Left ventricle myocardium inferior (tissue), 1 donor: Measurements from ENCODE around the gene RAP1B. TPM values are rescaled to one million over a fixed set of nuclear protein-coding genes. Genes with fewer than 3 reads are reported as not detected.

ENCODE experiments used
- DNase-seq: peaks from one replicate; pipeline ENCODE4 v3.0.0-alpha.2; 2020
- H3K27ac ChIP-seq: fragments of 200-600 bp; replicated peaks from 2 replicates; pipeline ENCODE4 v1.8.0; 2021
- H3K27me3 ChIP-seq: fragments of 200-600 bp; 2 replicates; pipeline ENCODE4 v1.8.0; 2021; ENCODE audit warnings: low read depth
- H3K36me3 ChIP-seq: fragments of 200-600 bp; 2 replicates; pipeline ENCODE4 v1.8.0; 2021
- H3K4me1 ChIP-seq: fragments of 200-600 bp; 2 replicates; pipeline ENCODE4 v1.8.0; 2021
- H3K4me3 ChIP-seq: fragments of 200-600 bp; 2 replicates; pipeline ENCODE4 v1.8.0; 2021; ENCODE audit warnings: mild to moderate bottlenecking, moderate library complexity
- H3K9me3 ChIP-seq: fragments of 200-600 bp; replicated peaks from 2 replicates; pipeline ENCODE4 v1.8.0; 2021
- intact Hi-C: fragments of 100-400 bp; cut with micrococcal nuclease; formaldehyde crosslinking; loops from one replicate; pipeline ENCODE4 v1.11.0; 2022
- total RNA-seq: library from RNA; stranded (reverse); fragmentation: NEBNext Ultra II Directional; extraction: Animal tissue kit (Norgen Biotek cat#: 25700); gene quantifications from one replicate; pipeline ENCODE4 v1.2.1, GENCODE V29; 2021
- TF ChIP-seq, protein P1 (sequence below): fragments of 200-600 bp; IDR thresholded peaks from 2 replicates; pipeline ENCODE4 v1.8.0; 2021; ENCODE audit warnings: antibody characterized with exemption, mild to moderate bottlenecking, borderline replicate concordance
- donor health status: DM: no; HTN: yes; CAD: no; lungs with severe emphysema.

The RAP1B gene
- total RNA-seq, 1 donor from 2014 or later = 41.5 TPM

DNA sequence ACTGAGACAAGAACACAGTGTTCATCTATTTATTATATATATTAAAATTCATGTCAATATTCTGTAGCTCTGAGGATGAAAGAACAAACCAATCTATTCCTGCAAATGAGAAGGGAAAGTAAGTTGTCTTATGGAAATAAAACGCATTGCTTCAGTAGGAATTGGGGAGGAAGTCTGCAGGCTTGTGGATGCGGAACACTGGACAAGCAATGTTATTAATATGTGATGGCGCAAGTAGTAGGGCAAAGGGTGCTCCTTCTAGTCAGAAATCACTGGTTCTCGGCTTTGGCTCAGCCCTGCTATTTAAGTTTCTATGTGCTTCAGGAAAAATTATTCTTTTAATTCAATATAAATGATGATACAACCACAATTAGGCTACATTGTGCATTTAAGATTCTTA, 28.8 kb upstream of the RAP1B start:
- no peaks in the 10 kb centered on the region for H3K36me3 ChIP-seq
- DNase-seq = no peak
- no peak overlapping the region for H3K4me3 ChIP-seq
- H3K27me3 ChIP-seq = no peaks in the 10 kb centered on the region
- H3K27ac ChIP-seq = no peak overlapping the region
- no peaks in the 10 kb centered on the region for H3K9me3 ChIP-seq
- TF ChIP-seq, protein P1, sequence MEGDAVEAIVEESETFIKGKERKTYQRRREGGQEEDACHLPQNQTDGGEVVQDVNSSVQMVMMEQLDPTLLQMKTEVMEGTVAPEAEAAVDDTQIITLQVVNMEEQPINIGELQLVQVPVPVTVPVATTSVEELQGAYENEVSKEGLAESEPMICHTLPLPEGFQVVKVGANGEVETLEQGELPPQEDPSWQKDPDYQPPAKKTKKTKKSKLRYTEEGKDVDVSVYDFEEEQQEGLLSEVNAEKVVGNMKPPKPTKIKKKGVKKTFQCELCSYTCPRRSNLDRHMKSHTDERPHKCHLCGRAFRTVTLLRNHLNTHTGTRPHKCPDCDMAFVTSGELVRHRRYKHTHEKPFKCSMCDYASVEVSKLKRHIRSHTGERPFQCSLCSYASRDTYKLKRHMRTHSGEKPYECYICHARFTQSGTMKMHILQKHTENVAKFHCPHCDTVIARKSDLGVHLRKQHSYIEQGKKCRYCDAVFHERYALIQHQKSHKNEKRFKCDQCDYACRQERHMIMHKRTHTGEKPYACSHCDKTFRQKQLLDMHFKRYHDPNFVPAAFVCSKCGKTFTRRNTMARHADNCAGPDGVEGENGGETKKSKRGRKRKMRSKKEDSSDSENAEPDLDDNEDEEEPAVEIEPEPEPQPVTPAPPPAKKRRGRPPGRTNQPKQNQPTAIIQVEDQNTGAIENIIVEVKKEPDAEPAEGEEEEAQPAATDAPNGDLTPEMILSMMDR = no peak
- intact Hi-C loops = no loop called here
- no peaks in the 10 kb centered on the region for H3K4me1 ChIP-seq

DNA sequence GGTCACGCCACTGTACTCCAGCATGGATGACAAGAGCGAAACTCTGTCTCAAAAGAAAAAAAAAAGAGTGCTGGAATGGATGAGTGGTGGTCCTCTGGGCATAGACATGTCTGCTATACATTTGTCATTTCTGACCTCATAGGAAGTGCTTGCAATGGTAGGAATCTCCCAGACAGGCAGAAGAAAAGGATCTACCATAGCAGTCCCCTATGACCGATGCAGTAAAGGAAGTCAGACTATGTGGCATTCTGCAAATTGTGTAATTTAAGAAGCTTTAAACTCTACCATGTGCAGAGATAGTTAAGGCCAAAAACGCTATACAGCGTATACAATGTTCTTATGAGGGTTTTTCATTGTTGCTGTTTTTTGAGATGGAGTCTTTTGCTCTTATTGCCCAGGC, 24.7 kb upstream of the RAP1B start:
- H3K4me3 ChIP-seq = no peak overlapping the region
- no peaks in the 10 kb centered on the region for H3K27me3 ChIP-seq
- peaks cover 27% of the 10 kb centered on the region for H3K9me3 ChIP-seq
- H3K36me3 ChIP-seq = no peaks in the 10 kb centered on the region
- intact Hi-C loops = no loop called here
- TF ChIP-seq, protein P1 = no peak
- no peak for DNase-seq
- H3K27ac ChIP-seq = no peak overlapping the region
- H3K4me1 ChIP-seq = no peaks in the 10 kb centered on the region

DNA sequence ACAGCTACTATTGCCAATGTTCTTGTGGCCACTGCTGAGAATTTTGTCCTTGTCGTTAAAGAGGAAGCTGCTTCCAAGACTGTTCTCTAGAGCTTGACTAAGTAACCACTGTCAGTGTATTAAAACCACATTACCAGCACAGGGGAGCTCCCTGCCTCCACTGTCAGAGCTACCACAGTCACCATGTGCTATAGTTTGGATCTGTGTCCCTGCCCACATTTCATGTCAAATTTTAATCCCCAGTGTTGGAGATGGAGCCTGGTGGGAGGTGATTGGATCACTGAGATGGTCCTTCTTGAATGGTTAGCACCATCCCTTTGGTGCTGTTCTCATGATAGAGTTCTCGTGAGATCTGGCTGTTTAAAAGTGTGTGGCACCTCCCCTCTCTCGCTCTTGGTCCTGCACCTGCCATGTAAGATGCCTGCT, 23.2 kb upstream of the RAP1B start:
- Histone ChIP-seq H3K27ac (no peak overlapping the region), H3K9me3 (peaks cover 37% of the 10 kb centered on the region), H3K4me3 (no peak overlapping the region), H3K4me1 (no peaks in the 10 kb centered on the region), H3K36me3 (no peaks in the 10 kb centered on the region), H3K27me3 (no peaks in the 10 kb centered on the region)
- TF ChIP-seq, protein P1 = no peak
- intact Hi-C loops = no loop called here
- no peak for DNase-seq

DNA sequence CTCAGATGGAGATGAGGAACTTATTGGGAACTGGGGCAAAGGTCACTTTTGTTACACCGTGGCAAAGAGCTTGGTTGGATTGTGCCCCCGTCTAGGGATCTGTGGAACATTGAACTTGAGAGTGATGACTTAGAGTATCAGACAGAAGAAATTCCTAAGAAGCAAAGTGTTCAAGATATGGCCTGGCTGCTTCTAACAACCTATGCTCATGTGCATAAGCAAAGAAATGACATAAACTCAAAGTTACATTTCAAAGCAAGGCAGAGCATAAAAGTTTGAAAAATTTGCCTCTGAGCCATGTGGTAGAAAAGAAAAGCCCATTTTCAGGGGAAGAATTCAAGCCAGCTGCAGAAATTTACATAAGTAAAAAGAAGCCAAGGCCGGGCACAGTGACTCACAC, 21.5 kb upstream of the RAP1B start:
- no peaks in the 10 kb centered on the region for H3K27me3 ChIP-seq
- DNase-seq = no peak
- H3K27ac ChIP-seq = no peak overlapping the region
- H3K36me3 ChIP-seq = no peaks in the 10 kb centered on the region
- no peak overlapping the region for H3K4me3 ChIP-seq
- TF ChIP-seq, protein P1 = no peak
- peaks cover 54% of the 10 kb centered on the region for H3K9me3 ChIP-seq
- intact Hi-C loops = no loop called here
- H3K4me1 ChIP-seq = no peaks in the 10 kb centered on the region

DNA sequence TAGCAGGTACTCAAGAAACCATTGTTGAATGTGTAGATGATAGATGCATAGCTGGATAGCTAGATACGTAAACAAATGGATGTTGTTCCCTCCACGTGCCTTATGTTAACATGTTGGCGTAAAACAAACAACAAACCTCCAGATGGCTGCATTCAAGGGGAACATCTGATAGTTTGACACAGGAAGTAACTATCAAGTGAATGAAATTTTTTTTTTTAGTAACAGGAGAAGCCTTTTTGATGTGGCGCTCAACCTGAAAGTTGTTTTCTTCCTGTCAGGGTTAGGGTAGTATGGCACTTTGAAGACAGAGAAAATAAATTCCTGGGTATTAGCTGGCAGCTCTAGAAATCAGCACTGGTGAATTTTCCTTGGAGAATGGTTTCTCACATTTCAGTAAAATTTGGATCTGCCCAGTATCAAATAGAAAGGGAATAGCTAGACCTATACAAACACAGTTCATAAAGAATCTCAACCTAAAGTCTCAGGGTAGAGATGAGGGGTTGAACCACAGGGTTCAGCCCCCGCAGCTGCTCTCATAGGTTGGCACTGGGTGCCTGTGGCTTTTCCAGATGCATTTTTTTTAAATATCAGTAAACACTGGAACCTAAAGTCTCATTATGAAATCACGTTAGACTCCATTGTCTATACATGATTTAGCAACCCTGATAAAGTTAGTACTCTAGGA, 18.8 kb upstream of the RAP1B start:
- H3K9me3 ChIP-seq = peaks cover 55% of the 10 kb centered on the region
- intact Hi-C loops = no loop called here
- TF ChIP-seq, protein P1 = no peak

More for the DNA sequence above, 18.8 kb upstream of the RAP1B start:
- H3K4me3 ChIP-seq = no peak overlapping the region
- H3K4me1 ChIP-seq = no peaks in the 10 kb centered on the region
- no peak for DNase-seq
- no peak overlapping the region for H3K27ac ChIP-seq
- no peaks in the 10 kb centered on the region for H3K36me3 ChIP-seq
- H3K27me3 ChIP-seq = no peaks in the 10 kb centered on the region
